HG02642 (cell line): Measurements from ENCODE around the gene GMDS.

Source experiments
- ATAC-seq: cut with Tn5 transposase; IDR thresholded peaks from one replicate; pipeline ENCODE4 v1.9.1; 2021; ENCODE audit warnings: mild to moderate bottlenecking; ENCODE audit not compliant: unreplicated experiment, poor library complexity

Gene GMDS

GRCh38 chr6:2209226-2209809 is 36.1 kb downstream of the GMDS start:
- peak; percentile 70 for ATAC-seq

GRCh38 chr6:2208468-2208867 is 36.9 kb downstream of the GMDS start:
- no peak for ATAC-seq

GRCh38 chr6:2205396-2205795 is 40.0 kb downstream of the GMDS start:
- ATAC-seq = no peak

GRCh38 chr6:2204272-2204671 is 41.1 kb downstream of the GMDS start:
- no peak for ATAC-seq

- no peak for ATAC-seq
Measured at GRCh38 chr6:2203264-2203663, 42.1 kb downstream of the GMDS start.

GRCh38 chr6:2197984-2198383 is 47.4 kb downstream of the GMDS start:
- no peak for ATAC-seq

- no peak for ATAC-seq
Measured at GRCh38 chr6:2197177-2197671, 48.2 kb downstream of the GMDS start.

GRCh38 chr6:2196079-2196679 is 49.2 kb downstream of the GMDS start:
- no peak for ATAC-seq

- ATAC-seq = no peak
Measured at GRCh38 chr6:2194643-2195042, 50.8 kb downstream of the GMDS start.

- ATAC-seq = no peak
Measured at GRCh38 chr6:2193931-2194330, 51.5 kb downstream of the GMDS start.

- no peak for ATAC-seq
Measured at GRCh38 chr6:2192976-2193375, 52.4 kb downstream of the GMDS start.

- no peak for ATAC-seq
Measured at GRCh38 chr6:2191390-2191740, 54.0 kb downstream of the GMDS start.

- ATAC-seq = no peak
Measured at GRCh38 chr6:2190661-2191389, 54.6 kb downstream of the GMDS start.

- no peak for ATAC-seq
Measured at GRCh38 chr6:2188856-2189384, 56.5 kb downstream of the GMDS start.

- no peak for ATAC-seq
Measured at GRCh38 chr6:2188397-2188796, 57.0 kb downstream of the GMDS start.

GRCh38 chr6:2187826-2188225 is 57.6 kb downstream of the GMDS start:
- ATAC-seq = no peak

GRCh38 chr6:2186516-2186915 is 58.9 kb downstream of the GMDS start:
- peak; percentile 72 for ATAC-seq

- no peak for ATAC-seq
Measured at GRCh38 chr6:2185466-2185865, 59.9 kb downstream of the GMDS start.

GRCh38 chr6:2184700-2185455 is 60.5 kb downstream of the GMDS start:
- ATAC-seq = no peak

GRCh38 chr6:2183752-2184151 is 61.7 kb downstream of the GMDS start:
- no peak for ATAC-seq

- ATAC-seq = no peak
Measured at GRCh38 chr6:2183246-2183645, 62.2 kb downstream of the GMDS start.
